Bronchial epithelial cell (primary cell): Measurements from ENCODE around the gene AGBL3. TPM values are rescaled to one million over a fixed set of nuclear protein-coding genes. Genes with fewer than 3 reads are reported as not detected.

Source experiments
- DNase-seq: peaks from one replicate; pipeline ENCODE4 v3.0.0-alpha.2; 2010; ENCODE audit warnings: low read depth
- FAIRE-seq: peaks from 2 replicates; lab custom pipeline; 2011; peaks lifted over from hg19 to GRCh38; lab: Jason Lieb, UNC
- H3K27me3 ChIP-seq: 2 replicates; pipeline ENCODE4 v1.5.1; 2011; ENCODE audit warnings: low read length; ENCODE audit not compliant: control insufficient read depth, insufficient read depth
- H3K36me3 ChIP-seq: 2 replicates; pipeline ENCODE4 v1.5.1; 2011; ENCODE audit warnings: low read length; ENCODE audit not compliant: control insufficient read depth, insufficient read depth
- H3K4me3 ChIP-seq: 2 replicates; pipeline ENCODE4 v1.5.1; 2011; ENCODE audit warnings: mild to moderate bottlenecking, low read depth, low read length, control low read depth
- CTCF ChIP-seq: IDR thresholded peaks from 2 replicates; pipeline ENCODE4 v1.5.1; 2011; ENCODE audit warnings: mild to moderate bottlenecking, moderate library complexity, low read length, control low read depth, inconsistent platforms; ENCODE audit not compliant: insufficient read depth, severe bottlenecking
- total RNA-seq: library from RNA; depleted of rRNA; stranded (reverse); fragments of >200 nt; gene quantifications from 2 replicates; pipeline ENCODE4 v1.2.1, GENCODE V29; 2014

The AGBL3 gene
- total RNA-seq, 1 donor from 2014 or later = 1.8 TPM

DNA sequence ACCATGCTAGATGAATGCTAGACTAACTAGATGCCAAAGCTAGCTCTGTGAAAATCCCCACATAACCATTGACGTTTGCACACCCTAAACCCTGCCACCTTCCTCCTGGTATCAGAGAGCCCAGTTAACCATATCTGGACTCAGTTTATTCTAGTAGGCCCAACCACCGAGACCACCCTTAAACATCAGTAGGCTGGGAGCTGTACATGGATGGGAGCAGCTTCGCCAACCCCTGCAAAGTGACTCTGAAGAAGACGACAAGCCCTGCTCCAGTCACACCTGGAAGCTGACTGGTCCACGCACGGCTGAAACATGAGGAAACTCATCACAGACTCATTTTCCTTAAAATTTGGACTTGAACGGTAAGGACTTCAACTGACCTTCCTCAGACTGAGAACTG is 188.6 kb downstream of the AGBL3 start:
- FAIRE-seq (no peak), DNase-seq (no peak)
- Histone ChIP-seq H3K36me3 (no peaks in the 10 kb centered on the region), H3K4me3 (no peak overlapping the region), H3K27me3 (no peaks in the 10 kb centered on the region)
- no peak for TF ChIP-seq CTCF

DNA sequence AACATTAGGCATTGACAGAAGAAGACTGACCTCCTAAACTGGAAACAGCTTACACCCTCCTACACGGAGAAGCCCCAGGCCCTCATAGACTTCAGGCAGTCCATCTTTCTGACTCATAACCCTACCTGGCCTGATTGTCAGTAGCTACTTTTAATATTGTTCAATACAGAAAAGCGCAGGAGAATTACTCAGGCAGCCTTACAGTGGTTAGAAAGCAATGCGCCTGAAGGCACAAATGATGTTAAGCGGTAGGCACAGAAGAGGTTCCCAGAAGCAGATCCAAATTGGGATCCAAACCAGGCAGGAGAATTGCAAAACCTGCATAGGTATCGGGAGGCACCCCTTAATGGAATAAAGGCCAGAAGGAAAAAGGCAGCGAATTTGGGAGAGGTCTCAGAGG is 189.6 kb downstream of the AGBL3 start:
- Histone ChIP-seq H3K36me3 (no peaks in the 10 kb centered on the region), H3K4me3 (no peak overlapping the region), H3K27me3 (no peaks in the 10 kb centered on the region)
- TF ChIP-seq CTCF = no peak
- DNase-seq (no peak), FAIRE-seq (no peak)

DNA sequence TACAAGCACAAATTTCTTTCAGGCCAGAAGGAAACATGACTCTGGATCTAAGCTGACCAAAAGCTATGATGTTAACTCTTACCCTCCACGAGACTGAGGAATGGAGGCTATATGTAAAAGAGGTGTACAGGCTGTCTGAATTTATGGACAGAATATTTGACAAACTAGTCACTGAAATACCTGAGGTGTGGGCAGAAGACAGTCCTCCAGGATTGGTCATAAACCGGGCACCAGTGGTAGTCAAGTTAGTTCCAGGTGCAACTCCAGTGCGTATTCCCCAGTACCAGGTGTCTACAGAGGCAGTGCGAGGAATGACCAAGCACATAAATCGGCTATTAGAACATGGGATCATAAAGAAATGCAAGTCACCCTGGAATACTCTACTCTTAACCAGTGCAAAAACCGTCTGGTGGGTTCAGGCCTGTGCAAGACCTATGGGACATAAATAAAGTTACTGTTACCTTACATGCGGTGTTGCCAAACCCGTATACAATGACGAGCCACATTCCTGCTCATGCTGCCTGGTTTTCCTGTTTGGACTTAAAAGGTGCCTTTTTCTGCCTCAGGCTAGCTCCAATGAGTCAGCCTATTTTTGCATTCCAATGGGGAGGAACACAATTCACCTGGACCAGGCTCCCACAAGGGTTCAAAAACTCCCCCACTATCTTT is 190.9 kb downstream of the AGBL3 start:
- H3K36me3 ChIP-seq = peaks cover 2% of the 10 kb centered on the region
- H3K4me3 ChIP-seq = no peak overlapping the region
- no peak for TF ChIP-seq CTCF
- peak; percentile 98 for DNase-seq
- no peak for FAIRE-seq
- no peaks in the 10 kb centered on the region for H3K27me3 ChIP-seq

GRCh38 chr7:135178364-135178763 is 192.1 kb downstream of the AGBL3 start:
- peaks cover 3% of the 10 kb centered on the region for H3K36me3 ChIP-seq
- no peak for FAIRE-seq
- H3K4me3 ChIP-seq = no peak overlapping the region
- TF ChIP-seq CTCF = no peak
- DNase-seq = peak; percentile 80
- H3K27me3 ChIP-seq = no peaks in the 10 kb centered on the region

GRCh38 chr7:135179321-135179925 is 193.1 kb downstream of the AGBL3 start:
- Histone ChIP-seq H3K27me3 (no peaks in the 10 kb centered on the region), H3K4me3 (no peak overlapping the region), H3K36me3 (peaks cover 9% of the 10 kb centered on the region)
- no peak for FAIRE-seq
- peak; percentile 54 for DNase-seq
- no peak for TF ChIP-seq CTCF
